DND-41 (cell line): Measurements from ENCODE around the gene YTHDC1.

Experiments used
- ATAC-seq: fragments of 200-7000 bp; cut with Tn5 transposase; 3 replicates; pipeline ENCODE4 v1.9.1; 2021; ENCODE audit warnings: low read depth; ENCODE audit not compliant: insufficient read depth
- DNase-seq: peaks from one replicate; pipeline ENCODE4 v3.0.0-alpha.2; 2020
- H2AFZ ChIP-seq: 2 replicates; pipeline ENCODE4 v1.6.0; 2012; ENCODE audit warnings: low read depth, low read length
- H3K27ac ChIP-seq: 2 replicates; pipeline ENCODE4 v1.5.1; 2012; ENCODE audit warnings: low read length, inconsistent platforms
- H3K27me3 ChIP-seq: fragments of 200-600 bp; sonication (generic); 2 replicates; pipeline ENCODE4 v1.6.0; 2012; ENCODE audit warnings: low read length, mild to moderate bottlenecking, inconsistent platforms; ENCODE audit not compliant: insufficient read depth, poor library complexity
- H3K36me3 ChIP-seq: 2 replicates; pipeline ENCODE4 v1.5.1; 2012; ENCODE audit warnings: low read length, inconsistent platforms; ENCODE audit not compliant: insufficient read depth
- H3K4me1 ChIP-seq: 2 replicates; pipeline ENCODE4 v1.5.1; 2012; ENCODE audit warnings: mild to moderate bottlenecking, low read length; ENCODE audit not compliant: insufficient read depth
- H3K4me2 ChIP-seq: 2 replicates; pipeline ENCODE4 v1.6.0; 2012; ENCODE audit warnings: mild to moderate bottlenecking, moderate library complexity, low read length, inconsistent platforms; ENCODE audit not compliant: insufficient read depth
- H3K4me3 ChIP-seq, 2 experiments: fragments of 200-600 bp in 1 of 2; shearing (Covaris generic) in 1 of 2; 2 replicates each; pipeline ENCODE4 v1.5.1; 2012 to 2016; ENCODE audit warnings: inconsistent platforms in 2 of 2, low read length in 2 of 2, mild to moderate bottlenecking in 2 of 2, low read depth in 1 of 2, moderate library complexity in 1 of 2
- H3K79me2 ChIP-seq: 2 replicates; pipeline ENCODE4 v1.6.0; 2012; ENCODE audit warnings: low read length, inconsistent platforms; ENCODE audit not compliant: insufficient read depth
- H3K9ac ChIP-seq: 2 replicates; pipeline ENCODE4 v1.6.0; 2012; ENCODE audit warnings: low read depth, mild to moderate bottlenecking, inconsistent platforms, low read length, moderate library complexity
- H3K9me3 ChIP-seq: 2 replicates; pipeline ENCODE4 v1.5.1; 2012; ENCODE audit warnings: low read length, moderate library complexity, mild to moderate bottlenecking, inconsistent platforms; ENCODE audit not compliant: insufficient read depth, severe bottlenecking
- H4K20me1 ChIP-seq: 2 replicates; pipeline ENCODE4 v1.6.0; 2012; ENCODE audit warnings: low read length; ENCODE audit not compliant: insufficient read depth
- EZH2 ChIP-seq: IDR thresholded peaks from 3 replicates; pipeline ENCODE4 v1.6.1; 2012; ENCODE audit warnings: borderline replicate concordance, low read depth, mild to moderate bottlenecking, moderate library complexity, low read length, inconsistent platforms; ENCODE audit not compliant: severe bottlenecking
- TF ChIP-seq, protein P1 (sequence below): IDR thresholded peaks from 2 replicates; pipeline ENCODE4 v1.5.1; 2012; ENCODE audit warnings: borderline replicate concordance, low read length, moderate library complexity, mild to moderate bottlenecking; ENCODE audit not compliant: poor library complexity, severe bottlenecking; ENCODE audit errors: extremely low read depth

The YTHDC1 gene

GRCh38 chr4:68297137-68297536 is 52.8 kb downstream of the YTHDC1 start:
- Histone ChIP-seq H3K9ac (no peak overlapping the region), H3K79me2 (no peaks in the 10 kb centered on the region), H3K36me3 (no peaks in the 10 kb centered on the region), H3K27me3 (no peaks in the 10 kb centered on the region), H3K27ac (no peak overlapping the region), H2AFZ (no peak overlapping the region), H3K4me2 (no peak overlapping the region), H3K4me1 (no peaks in the 10 kb centered on the region), H3K9me3 (no peaks in the 10 kb centered on the region), H4K20me1 (no peaks in the 10 kb centered on the region), H3K4me3 (no peak overlapping the region)
- ATAC-seq (no peak), DNase-seq (no peak)
- TF ChIP-seq, protein P1, sequence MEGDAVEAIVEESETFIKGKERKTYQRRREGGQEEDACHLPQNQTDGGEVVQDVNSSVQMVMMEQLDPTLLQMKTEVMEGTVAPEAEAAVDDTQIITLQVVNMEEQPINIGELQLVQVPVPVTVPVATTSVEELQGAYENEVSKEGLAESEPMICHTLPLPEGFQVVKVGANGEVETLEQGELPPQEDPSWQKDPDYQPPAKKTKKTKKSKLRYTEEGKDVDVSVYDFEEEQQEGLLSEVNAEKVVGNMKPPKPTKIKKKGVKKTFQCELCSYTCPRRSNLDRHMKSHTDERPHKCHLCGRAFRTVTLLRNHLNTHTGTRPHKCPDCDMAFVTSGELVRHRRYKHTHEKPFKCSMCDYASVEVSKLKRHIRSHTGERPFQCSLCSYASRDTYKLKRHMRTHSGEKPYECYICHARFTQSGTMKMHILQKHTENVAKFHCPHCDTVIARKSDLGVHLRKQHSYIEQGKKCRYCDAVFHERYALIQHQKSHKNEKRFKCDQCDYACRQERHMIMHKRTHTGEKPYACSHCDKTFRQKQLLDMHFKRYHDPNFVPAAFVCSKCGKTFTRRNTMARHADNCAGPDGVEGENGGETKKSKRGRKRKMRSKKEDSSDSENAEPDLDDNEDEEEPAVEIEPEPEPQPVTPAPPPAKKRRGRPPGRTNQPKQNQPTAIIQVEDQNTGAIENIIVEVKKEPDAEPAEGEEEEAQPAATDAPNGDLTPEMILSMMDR: no peak
- TF ChIP-seq EZH2: no peak

DNA sequence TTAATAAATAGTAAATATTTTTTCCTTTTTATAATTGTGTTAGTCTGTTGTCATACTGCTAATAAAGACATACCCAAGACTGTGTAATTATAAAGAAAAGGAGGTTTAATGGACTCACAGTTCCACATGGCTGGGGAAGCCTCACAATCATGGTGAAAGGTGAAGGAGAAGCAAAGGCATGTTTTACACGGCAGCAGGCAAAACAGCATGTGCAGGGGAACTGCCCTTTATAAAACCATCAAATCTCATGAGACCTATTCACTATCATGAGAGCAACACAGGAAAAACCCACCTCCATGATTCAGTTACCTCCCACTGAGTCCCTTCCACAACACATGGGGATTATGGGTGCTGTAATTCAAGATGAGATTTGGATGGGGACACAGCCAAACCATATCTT is 58.6 kb downstream of the YTHDC1 start:
- TF ChIP-seq, protein P1: no peak
- no peak for TF ChIP-seq EZH2
- DNase-seq: no peak
- Histone ChIP-seq H3K9ac (no peak overlapping the region), H3K27ac (no peak overlapping the region), H4K20me1 (no peaks in the 10 kb centered on the region), H3K4me1 (no peaks in the 10 kb centered on the region), H3K4me2 (no peak overlapping the region), H2AFZ (no peak overlapping the region), H3K27me3 (peaks cover 10% of the 10 kb centered on the region), H3K79me2 (no peaks in the 10 kb centered on the region), H3K36me3 (no peaks in the 10 kb centered on the region), H3K4me3 (no peak overlapping the region), H3K9me3 (no peaks in the 10 kb centered on the region)
- ATAC-seq: no peak

GRCh38 chr4:68288393-68288740 is 61.5 kb downstream of the YTHDC1 start:
- Histone ChIP-seq H3K36me3 (no peaks in the 10 kb centered on the region), H3K9ac (no peak overlapping the region), H3K27ac (no peak overlapping the region), H4K20me1 (no peaks in the 10 kb centered on the region), H3K79me2 (no peaks in the 10 kb centered on the region), H3K4me2 (no peak overlapping the region), H3K4me1 (no peaks in the 10 kb centered on the region), H3K27me3 (peaks cover 14% of the 10 kb centered on the region), H3K9me3 (no peaks in the 10 kb centered on the region), H3K4me3 (no peak overlapping the region), H2AFZ (no peak overlapping the region)
- no peak for ATAC-seq
- no peak for DNase-seq
- no peak for TF ChIP-seq EZH2
- TF ChIP-seq, protein P1: no peak

DNA sequence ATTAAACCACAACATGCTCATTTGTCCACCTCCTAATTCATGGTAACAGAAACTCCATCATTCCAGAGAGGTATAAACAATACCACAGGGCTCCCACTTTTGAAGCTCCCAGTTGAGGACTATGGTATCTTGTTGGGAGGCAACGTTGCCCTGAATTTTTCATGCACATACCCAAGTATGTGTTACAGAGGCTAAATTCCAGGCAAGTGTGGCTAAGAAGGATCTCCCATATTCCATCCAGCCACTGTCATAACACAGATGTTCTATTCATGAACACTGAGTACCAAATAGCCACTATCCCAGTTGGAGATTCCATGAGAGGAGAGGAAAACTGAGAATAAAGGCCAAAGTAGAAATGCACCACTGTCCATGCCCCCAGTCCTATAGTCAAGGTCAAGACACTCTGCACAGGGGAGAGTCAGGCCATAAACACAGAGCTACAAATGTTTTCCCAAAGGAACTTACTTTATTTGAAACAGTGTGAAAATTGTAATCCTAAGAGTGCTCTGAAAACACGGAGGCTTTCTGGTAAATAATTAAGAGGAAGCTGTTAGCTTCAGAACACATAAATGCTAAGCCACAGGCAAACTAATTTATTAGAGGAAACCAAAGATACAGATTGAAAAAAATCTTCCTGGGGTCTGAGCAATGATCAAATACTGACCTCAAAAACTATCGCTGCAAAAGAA is 62.0 kb downstream of the YTHDC1 start:
- H3K4me2 ChIP-seq: no peak overlapping the region
- H3K4me1 ChIP-seq: no peaks in the 10 kb centered on the region
- no peak overlapping the region for H3K9ac ChIP-seq
- H3K27me3 ChIP-seq: peaks cover 14% of the 10 kb centered on the region
- no peaks in the 10 kb centered on the region for H3K36me3 ChIP-seq
- H3K4me3 ChIP-seq: no peak overlapping the region
- no peak overlapping the region for H3K27ac ChIP-seq
- TF ChIP-seq EZH2: no peak
- TF ChIP-seq, protein P1: no peak
- no peak overlapping the region for H2AFZ ChIP-seq
- no peaks in the 10 kb centered on the region for H4K20me1 ChIP-seq
- H3K9me3 ChIP-seq: no peaks in the 10 kb centered on the region
- DNase-seq (no peak), ATAC-seq (no peak)
- H3K79me2 ChIP-seq: no peaks in the 10 kb centered on the region
